BLaER1 (cell line): Measurements from ENCODE around the gene CTBP1.

Source experiments
- H3K27ac ChIP-seq: shearing (Covaris generic); formaldehyde crosslinking; 2 replicates; pipeline ENCODE4 v1.8.1; 2022
- H3K27me3 ChIP-seq: shearing (Covaris generic); formaldehyde crosslinking; 2 replicates; pipeline ENCODE4 v1.8.1; 2022
- H3K36me3 ChIP-seq: shearing (Covaris generic); formaldehyde crosslinking; 2 replicates; pipeline ENCODE4 v1.8.1; 2022
- H3K4me1 ChIP-seq: shearing (Covaris generic); formaldehyde crosslinking; 2 replicates; pipeline ENCODE4 v1.8.1; 2022
- H3K4me2 ChIP-seq: shearing (Covaris generic); formaldehyde crosslinking; 2 replicates; pipeline ENCODE4 v1.8.1; 2022
- H3K4me3 ChIP-seq: shearing (Covaris generic); formaldehyde crosslinking; 2 replicates; pipeline ENCODE4 v1.8.1; 2022
- H3K9ac ChIP-seq: shearing (Covaris generic); formaldehyde crosslinking; 2 replicates; pipeline ENCODE4 v1.8.1; 2022
- H3K9me3 ChIP-seq: shearing (Covaris generic); formaldehyde crosslinking; 2 replicates; pipeline ENCODE4 v1.8.1; 2022
- H4K20me1 ChIP-seq: shearing (Covaris generic); formaldehyde crosslinking; 2 replicates; pipeline ENCODE4 v1.8.1; 2022
- Cebpa-rat ChIP-seq: shearing (Covaris generic); IDR thresholded peaks from 2 replicates; pipeline ENCODE4 v1.8.1; 2022

The CTBP1 gene

DNA sequence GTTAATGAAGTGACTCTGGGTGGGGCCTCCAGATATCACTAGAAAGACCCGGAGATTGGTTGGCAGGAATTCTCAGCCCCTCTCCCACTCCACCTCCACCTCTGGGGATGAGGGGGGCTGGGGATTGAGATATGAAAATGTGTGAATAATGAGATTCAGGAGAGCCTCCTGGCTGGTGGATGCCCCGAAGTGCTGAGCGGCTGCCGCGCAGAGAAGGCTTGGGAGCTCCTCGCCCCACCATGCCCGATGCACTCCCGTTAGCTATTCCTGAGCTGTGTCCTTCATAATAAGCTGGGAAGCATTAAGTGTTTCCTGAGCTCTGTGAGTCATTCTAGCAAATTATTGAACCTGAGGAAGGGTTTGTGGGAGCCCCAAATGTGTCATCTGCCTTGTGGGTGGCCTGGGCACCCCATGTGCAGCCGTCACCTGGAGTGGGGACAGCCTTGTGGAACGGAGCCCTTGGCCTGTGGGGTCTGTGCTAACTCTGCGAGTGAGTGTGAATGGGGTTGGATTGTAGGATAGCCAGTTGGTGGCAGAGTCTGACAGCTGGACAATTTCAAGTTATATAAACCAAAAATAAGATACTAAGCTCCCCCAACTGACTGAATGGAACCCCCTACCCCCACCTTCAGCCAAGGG lies 36.3 kb upstream of the CTBP1 start:
- Histone ChIP-seq H3K27me3 (no peaks in the 10 kb centered on the region), H3K9me3 (peaks cover 30% of the 10 kb centered on the region), H3K4me1 (peaks cover 9% of the 10 kb centered on the region), H3K4me2 (no peak overlapping the region), H3K9ac (no peak overlapping the region), H3K27ac (no peak overlapping the region), H3K4me3 (no peak overlapping the region), H4K20me1 (peaks cover 4% of the 10 kb centered on the region), H3K36me3 (peaks cover 7% of the 10 kb centered on the region; the same call in 1 of the 2 replicates)
- no peak for TF ChIP-seq Cebpa-rat

DNA sequence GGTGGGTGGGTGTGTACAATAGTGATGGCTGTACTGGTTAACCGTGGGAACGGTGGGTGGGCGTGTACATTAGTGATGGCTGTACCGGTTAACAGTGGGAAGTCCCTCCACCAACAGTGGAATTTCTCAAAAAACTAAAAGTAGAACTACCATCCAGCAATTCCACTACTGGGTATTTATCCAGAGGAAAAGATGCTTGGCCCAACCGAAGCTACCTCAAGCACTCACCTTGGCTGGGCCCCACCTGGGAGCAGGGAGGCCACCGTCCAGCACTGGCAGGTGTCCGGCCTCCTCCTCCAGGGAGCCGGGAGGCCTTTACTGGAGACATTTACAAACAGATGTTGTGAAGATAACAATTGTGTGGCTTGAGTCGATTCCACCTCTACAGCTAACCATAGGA lies 34.8 kb upstream of the CTBP1 start:
- Histone ChIP-seq H3K27me3 (no peaks in the 10 kb centered on the region), H4K20me1 (no peaks in the 10 kb centered on the region), H3K27ac (no peak overlapping the region), H3K36me3 (peaks cover 7% of the 10 kb centered on the region; the same call in 1 of the 2 replicates), H3K4me3 (no peak overlapping the region), H3K9me3 (peaks cover 30% of the 10 kb centered on the region), H3K4me2 (no peak overlapping the region), H3K4me1 (peaks cover 3% of the 10 kb centered on the region), H3K9ac (no peak overlapping the region)
- no peak for TF ChIP-seq Cebpa-rat

DNA sequence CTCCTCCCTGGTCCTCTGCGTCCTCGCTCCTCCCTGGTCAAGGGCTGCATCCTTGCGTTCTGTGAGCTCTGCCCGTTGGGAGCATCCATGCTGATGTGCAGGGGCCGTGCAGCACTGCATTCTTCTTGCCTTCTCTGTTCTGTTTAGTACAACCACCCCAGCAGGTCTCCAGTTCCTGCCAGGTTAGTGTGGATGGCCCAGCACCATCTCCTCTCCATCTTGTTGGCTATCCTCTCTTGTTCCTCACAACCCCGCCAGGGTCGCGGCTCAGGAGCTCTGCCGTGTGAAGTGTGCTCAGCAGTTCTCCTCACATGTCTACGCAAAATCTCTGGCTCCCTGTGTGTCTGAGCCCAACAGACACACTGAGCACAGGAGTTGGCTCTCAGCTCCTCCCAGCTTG lies 30.3 kb upstream of the CTBP1 start:
- Histone ChIP-seq H3K27me3 (no peaks in the 10 kb centered on the region), H3K36me3 (no peaks in the 10 kb centered on the region), H3K9ac (no peak overlapping the region), H3K4me2 (no peak overlapping the region), H3K27ac (no peak overlapping the region), H3K4me1 (no peaks in the 10 kb centered on the region), H3K4me3 (no peak overlapping the region), H3K9me3 (no peaks in the 10 kb centered on the region), H4K20me1 (no peaks in the 10 kb centered on the region)
- no peak for TF ChIP-seq Cebpa-rat

DNA sequence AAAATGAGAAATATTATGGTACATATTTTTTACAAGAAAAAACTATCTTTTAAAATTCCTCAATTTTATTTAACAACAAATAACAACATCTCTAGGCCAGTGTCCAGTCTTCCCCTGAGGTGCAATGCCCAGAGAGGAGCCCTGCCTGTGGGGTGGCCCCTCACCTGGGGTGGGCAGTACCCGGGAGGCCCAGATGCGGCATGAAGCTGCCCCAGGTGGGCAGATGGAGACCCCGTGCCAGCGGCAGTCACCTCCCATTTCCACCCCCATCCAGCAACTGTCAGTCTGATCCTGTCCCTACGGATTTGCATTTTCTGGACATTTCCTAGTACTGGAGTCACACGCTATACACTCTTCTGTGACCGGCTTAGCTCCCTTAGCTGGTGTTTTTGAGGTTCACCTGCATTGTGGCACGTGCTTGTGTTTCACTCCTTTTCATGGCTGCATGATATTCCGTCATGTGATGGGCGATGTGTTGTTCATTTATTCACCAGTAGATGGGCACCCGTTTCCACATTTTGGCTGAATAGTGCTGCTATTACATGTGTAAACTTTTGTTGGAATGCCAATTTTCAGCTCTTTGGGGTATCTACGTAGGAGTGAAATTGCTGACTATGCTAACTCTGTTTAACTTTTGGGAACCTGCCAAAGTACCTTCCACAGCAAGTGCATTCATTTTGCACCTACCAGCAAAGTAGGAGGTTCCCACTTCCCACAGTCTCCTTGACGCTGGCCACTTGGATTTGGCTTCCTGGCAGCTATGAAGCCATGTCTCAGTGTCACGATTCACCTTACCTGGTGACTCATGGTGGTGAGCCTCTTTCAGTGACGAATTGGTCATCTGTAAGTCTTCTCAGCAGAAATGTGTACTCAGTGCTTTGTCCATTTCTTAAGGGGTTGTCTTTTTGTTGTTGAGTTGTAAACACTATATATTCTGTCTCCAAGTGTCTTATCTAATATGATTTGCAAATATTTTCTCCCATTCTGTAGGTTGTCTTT lies 29.0 kb upstream of the CTBP1 start:
- TF ChIP-seq Cebpa-rat = no peak
- H3K36me3 ChIP-seq = no peaks in the 10 kb centered on the region
- H3K9me3 ChIP-seq = peaks cover 2% of the 10 kb centered on the region; the same call in 1 of the 2 replicates
- H4K20me1 ChIP-seq = no peaks in the 10 kb centered on the region
- no peak overlapping the region for H3K4me2 ChIP-seq
- no peaks in the 10 kb centered on the region for H3K27me3 ChIP-seq
- no peak overlapping the region for H3K9ac ChIP-seq
- no peaks in the 10 kb centered on the region for H3K4me1 ChIP-seq
- H3K27ac ChIP-seq = no peak overlapping the region
- H3K4me3 ChIP-seq = no peak overlapping the region

DNA sequence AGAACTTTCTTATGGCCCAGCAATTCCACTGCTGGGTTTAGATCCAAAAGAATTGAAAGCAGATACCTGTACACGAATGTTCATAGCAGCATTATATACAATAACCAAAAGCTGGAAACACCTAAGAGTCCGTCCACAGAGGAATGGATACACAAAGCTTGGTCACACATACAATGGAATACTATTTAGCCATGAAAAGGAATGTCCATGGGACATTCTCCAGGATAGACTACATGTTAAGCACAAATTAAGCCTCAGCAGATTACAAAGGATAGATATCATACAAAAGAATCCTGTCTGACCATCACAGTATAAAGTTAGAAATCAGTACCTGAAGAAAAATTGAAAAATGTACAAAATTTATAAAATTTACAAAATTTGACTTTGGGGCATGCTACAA lies 28.1 kb upstream of the CTBP1 start:
- H3K27me3 ChIP-seq = no peaks in the 10 kb centered on the region
- peaks cover 4% of the 10 kb centered on the region; the same call in 1 of the 2 replicates for H3K9me3 ChIP-seq
- no peak overlapping the region for H3K4me2 ChIP-seq
- H3K27ac ChIP-seq = no peak overlapping the region
- no peaks in the 10 kb centered on the region for H3K4me1 ChIP-seq
- TF ChIP-seq Cebpa-rat = no peak
- no peaks in the 10 kb centered on the region for H4K20me1 ChIP-seq
- no peaks in the 10 kb centered on the region for H3K36me3 ChIP-seq
- no peak overlapping the region for H3K9ac ChIP-seq
- H3K4me3 ChIP-seq = no peak overlapping the region

DNA sequence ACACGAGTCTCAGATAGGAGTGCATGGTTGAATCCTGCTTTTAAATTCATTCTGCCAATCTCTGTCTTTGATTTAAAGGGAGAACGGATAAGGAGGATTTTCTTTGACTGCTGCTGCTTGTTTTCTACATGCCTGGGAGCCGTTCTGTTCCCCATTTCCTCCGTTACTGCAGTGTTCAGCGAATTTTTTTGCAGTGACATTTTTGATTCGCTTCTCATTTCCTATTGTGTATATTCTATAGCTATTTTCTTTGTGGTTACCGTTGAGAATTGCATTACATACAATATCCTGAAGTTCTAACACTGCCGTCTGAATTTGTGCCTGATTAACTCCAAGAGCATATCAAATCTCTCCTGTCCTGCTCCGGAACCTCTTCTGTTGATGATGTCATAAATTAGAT lies 25.9 kb upstream of the CTBP1 start:
- TF ChIP-seq Cebpa-rat = no peak
- Histone ChIP-seq H3K4me2 (no peak overlapping the region), H3K4me1 (no peaks in the 10 kb centered on the region), H4K20me1 (no peaks in the 10 kb centered on the region), H3K9me3 (peaks cover 11% of the 10 kb centered on the region; the same call in 1 of the 2 replicates), H3K27me3 (no peaks in the 10 kb centered on the region), H3K9ac (no peak overlapping the region), H3K36me3 (0 out of 2 replicates have a peak, but pooled peaks cover 5% of the 10 kb centered on the region), H3K27ac (no peak overlapping the region), H3K4me3 (no peak overlapping the region)

DNA sequence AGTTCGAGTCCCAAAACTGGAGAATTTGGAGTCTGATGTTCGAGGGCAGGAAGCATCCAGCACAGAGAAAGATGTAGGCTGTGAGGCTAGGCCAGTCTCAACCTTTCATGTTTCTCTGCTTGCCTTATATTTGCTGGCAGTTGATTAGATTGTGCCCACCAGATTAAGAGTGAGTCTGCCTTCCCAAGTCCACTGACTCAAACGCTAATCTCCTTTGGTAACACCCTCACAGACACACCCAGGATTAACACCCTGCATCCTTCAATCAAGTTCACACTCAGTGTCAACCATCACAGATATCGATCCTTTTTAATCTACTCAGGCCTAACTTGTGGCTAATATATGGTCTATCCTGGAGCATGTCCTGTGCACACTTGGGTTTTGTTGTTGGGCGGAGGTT lies 22.8 kb upstream of the CTBP1 start:
- Histone ChIP-seq H4K20me1 (no peaks in the 10 kb centered on the region), H3K4me1 (peaks cover 9% of the 10 kb centered on the region), H3K27ac (no peak overlapping the region), H3K36me3 (0 out of 2 replicates have a peak, but pooled peaks cover 5% of the 10 kb centered on the region), H3K4me2 (no peak overlapping the region), H3K9me3 (peaks cover 20% of the 10 kb centered on the region), H3K27me3 (no peaks in the 10 kb centered on the region), H3K4me3 (no peak overlapping the region), H3K9ac (no peak overlapping the region)
- no peak for TF ChIP-seq Cebpa-rat

DNA sequence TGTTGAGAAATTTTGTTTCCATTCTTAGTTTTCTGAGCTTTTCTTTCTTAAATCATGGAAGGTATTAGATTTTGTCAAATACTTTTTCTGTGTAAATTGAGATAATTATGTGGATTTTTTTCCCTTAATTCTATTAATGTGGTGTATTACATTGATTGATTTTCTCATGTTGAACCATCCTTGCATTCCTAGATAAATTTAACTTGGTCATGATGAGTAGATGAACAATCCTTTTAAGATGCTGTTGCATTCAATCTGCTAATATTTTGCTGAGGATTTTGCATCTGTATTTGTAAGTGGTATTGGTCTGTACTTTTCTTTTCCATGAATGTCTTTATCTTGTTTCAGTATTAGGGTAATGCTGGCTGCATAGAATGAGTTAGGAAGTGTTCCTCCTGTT lies 20.3 kb upstream of the CTBP1 start:
- no peak for TF ChIP-seq Cebpa-rat
- Histone ChIP-seq H3K4me2 (no peak overlapping the region), H3K9ac (no peak overlapping the region), H4K20me1 (no peaks in the 10 kb centered on the region), H3K4me3 (no peak overlapping the region), H3K27ac (no peak overlapping the region), H3K36me3 (peaks cover 28% of the 10 kb centered on the region), H3K4me1 (peaks cover 9% of the 10 kb centered on the region), H3K9me3 (peaks cover 42% of the 10 kb centered on the region), H3K27me3 (no peaks in the 10 kb centered on the region)

DNA sequence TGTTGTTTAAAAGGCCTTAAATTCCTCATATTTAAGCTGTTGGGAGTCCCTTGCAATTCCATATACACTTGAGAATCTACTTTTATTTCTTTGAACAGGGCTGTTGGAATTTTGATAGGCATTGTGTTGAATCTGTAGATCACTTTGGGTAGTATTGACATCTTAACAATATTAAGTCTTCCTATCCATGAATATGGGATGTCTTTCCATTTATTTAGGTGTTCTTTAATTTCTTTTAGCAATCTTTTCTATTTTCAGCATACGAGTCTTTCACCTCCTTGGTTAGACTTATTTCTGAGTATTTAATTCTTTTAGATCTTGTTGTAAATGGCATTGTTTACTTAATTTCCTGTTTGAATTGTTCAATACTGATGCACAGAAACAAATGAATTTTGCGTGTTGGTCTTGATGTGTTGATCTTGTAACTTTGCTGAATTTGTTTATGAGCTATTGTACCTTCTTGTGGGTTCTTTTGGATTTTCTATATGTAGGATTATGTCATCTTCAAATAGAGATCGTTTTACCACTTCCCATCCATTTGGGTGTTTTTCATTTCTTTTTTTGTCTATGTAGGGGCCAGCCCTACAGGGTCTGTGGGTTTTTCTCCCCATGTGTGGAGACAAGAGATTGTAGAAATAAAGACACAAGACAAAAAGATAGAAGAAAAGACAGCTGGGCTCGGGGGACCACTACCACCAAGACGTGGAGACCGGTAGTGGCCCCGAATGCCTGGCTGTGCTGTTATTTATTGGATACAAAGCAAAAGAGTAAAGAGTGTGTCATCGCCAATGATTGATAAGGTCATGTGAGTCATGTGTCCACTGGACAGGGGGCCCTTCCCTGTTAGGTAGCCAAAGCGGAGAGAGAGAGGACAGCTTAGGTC lies 18.2 kb upstream of the CTBP1 start:
- Histone ChIP-seq H3K36me3 (peaks cover 35% of the 10 kb centered on the region), H3K27me3 (no peaks in the 10 kb centered on the region), H4K20me1 (no peaks in the 10 kb centered on the region), H3K9me3 (peaks cover 40% of the 10 kb centered on the region), H3K4me1 (peaks cover 9% of the 10 kb centered on the region), H3K4me2 (peak overlapping the region; percentile 58), H3K9ac (no peak overlapping the region), H3K4me3 (no peak overlapping the region), H3K27ac (no peak overlapping the region)
- no peak for TF ChIP-seq Cebpa-rat
